NOMO-1 treated with dmso at 0.1 percent for 144 hours (cell line): ENCODE results near the gene MRPS17.

Source experiments
- DNase-seq: peaks from one replicate; lab custom pipeline; 2025; ENCODE audit not compliant: unreplicated experiment; lab: John Stamatoyannopoulos, UW

Gene MRPS17

DNA sequence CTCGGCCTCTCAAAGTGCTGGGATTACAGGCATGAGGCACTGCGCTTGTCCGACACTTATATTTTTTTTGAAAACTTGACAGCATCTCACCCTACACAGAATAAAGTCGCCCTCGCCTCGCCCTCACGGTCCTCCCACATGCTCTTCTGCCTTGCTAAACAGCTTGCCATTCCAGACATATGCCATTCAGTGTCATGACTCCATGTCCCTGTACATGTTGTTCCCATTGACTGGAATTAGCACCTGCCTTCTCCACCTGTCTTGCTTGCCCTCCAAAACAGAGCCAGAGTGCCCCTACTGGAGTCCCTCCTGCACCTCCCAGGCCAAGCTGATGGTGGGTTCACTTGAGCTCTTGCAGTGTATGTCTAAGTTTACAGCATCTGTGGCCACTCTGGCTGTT lies 18.9 kb downstream of the MRPS17 start:
- no peak for DNase-seq

DNA sequence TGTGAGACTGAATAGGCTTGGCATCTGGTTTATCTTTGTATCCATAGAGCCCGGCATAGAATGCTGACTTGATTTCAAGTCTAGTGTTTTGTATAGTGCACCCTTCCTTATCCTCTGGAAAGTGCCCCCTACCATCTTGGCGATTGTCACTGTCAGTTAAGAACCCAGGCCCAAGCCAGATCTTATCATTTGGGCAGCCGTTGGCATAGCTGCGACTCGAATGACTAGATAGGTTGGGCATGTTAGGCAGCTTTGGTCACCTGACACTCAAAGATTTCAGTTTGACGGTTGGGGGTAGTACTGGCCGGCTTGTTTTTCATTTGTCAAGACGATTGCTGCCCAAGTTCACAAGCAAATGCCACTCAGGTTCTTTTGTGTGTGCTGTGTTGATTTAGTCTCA lies 19.3 kb downstream of the MRPS17 start:
- no peak for DNase-seq

- DNase-seq: no peak
Observed at GRCh38 chr7:55973747-55974250, 22.1 kb downstream of the MRPS17 start.

DNA sequence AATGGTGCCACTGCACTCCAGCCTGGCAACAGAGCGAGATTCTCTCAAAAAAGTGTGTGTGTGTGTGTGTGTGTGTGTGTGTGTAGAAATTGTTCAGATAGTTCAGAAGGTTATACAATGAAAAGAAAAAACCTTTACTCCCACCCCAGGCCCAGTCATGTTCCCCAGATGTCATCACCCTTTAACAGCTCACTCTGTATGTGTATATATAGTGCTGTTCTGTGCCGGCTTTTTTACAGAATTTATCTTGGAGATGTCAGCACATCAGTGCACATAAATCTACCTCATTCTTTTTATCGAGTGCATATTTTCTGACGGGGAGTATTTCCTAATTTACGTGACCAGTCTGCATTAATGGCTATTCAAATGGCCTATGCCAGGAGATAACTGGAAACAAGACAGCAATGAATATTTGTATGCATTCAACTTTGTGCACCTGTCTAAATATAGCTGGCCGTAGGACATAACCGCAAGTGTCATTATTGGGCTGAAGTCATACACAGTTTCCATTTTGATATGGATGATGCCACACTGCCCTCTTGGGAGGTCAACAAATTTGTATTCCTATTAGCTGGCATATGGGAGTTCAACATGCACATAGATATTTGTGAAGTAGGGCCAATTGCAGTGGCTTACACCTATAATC lies 24.4 kb downstream of the MRPS17 start:
- DNase-seq: no peak

GRCh38 chr7:55977831-55978230 lies 26.2 kb downstream of the MRPS17 start:
- no peak for DNase-seq

GRCh38 chr7:55980266-55980665 lies 28.6 kb downstream of the MRPS17 start:
- DNase-seq: no peak

GRCh38 chr7:55983537-55983936 lies 31.9 kb downstream of the MRPS17 start:
- no peak for DNase-seq

DNA sequence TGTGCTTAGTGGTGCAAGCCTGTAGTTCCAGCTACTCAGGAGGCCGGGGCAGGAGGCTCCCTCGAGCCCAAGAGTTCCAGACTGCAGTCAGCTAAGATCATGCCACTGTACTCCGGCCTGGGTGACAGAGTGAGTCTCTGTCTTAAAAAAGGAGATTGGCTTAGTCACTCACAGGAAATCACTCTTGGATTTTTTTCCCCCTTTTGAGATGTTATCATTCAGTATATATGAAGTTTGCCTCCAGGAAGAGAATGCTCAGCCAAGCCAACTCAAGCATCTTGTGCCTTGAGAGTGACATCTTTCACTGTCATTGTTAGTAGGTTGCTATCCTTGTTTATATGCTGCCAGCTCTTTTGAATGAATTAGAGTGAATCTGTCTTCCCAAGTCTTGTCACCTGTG lies 40.7 kb downstream of the MRPS17 start:
- DNase-seq: no peak

- no peak for DNase-seq
Observed at GRCh38 chr7:55996856-55997500, 45.3 kb downstream of the MRPS17 start.

GRCh38 chr7:56003749-56004148 lies 52.1 kb downstream of the MRPS17 start:
- no peak for DNase-seq
